Gastrocnemius medialis (tissue), 4 donors: Measurements from ENCODE around the gene CENPT. TPM values are rescaled to one million over a fixed set of nuclear protein-coding genes. Genes with fewer than 3 reads are reported as not detected.

Experiments
- ATAC-seq, 2 donors: fragments of 150-250 bp; one replicate each; pipeline ENCODE4 v1.9.1; 2016
- DNase-seq, 2 donors: peaks; one replicate each; pipeline ENCODE4 v3.0.0-alpha.2; 2019
- H3K27ac ChIP-seq, 4 donors: fragments of 200-600 bp; sonication (generic); 1 replicate in 1 of 4; 2 replicates in 3 of 4; pipeline ENCODE4 v1.5.1; 2016 to 2018; ENCODE audit warnings: mild to moderate bottlenecking in 2 of 4, moderate library complexity in 1 of 4
- H3K27me3 ChIP-seq, 3 donors: fragments of 200-600 bp; sonication (generic) in 2 of 3; 1 replicate in 1 of 3; 2 replicates in 2 of 3; pipeline versions ENCODE4 v1.5.1 to v1.6.0; 2016 to 2019; ENCODE audit warnings: mild to moderate bottlenecking in 1 of 3, moderate library complexity in 1 of 3
- H3K36me3 ChIP-seq, 2 donors: fragments of 200-600 bp; sonication (generic) in 1 of 2; one replicate each; pipeline ENCODE4 v1.5.1; 2017 to 2018
- H3K4me1 ChIP-seq, 2 donors: fragments of 200-600 bp; sonication (generic) in 1 of 2; one replicate each; pipeline ENCODE4 v1.5.1; 2016 to 2017; ENCODE audit warnings: mild to moderate bottlenecking in 2 of 2
- H3K4me3 ChIP-seq, 4 donors: fragments of 200-600 bp; sonication (generic) in 3 of 4; 1 replicate in 1 of 4; 2 replicates in 3 of 4; pipeline ENCODE4 v1.5.1; 2016 to 2019; ENCODE audit warnings: mild to moderate bottlenecking in 2 of 4
- H3K9me3 ChIP-seq, 3 donors: fragments of 200-600 bp; sonication (generic) in 2 of 3; 1 replicate in 1 of 3; 2 replicates in 2 of 3; pipeline ENCODE4 v1.5.1; 2016 to 2019
- CTCF ChIP-seq, 5 experiments: fragments of 450-650 bp in 3 of 5; fragments of 200-600 bp in 2 of 5; sonication (generic) in 2 of 5; IDR thresholded peaks in 4 of 5; conservative IDR thresholded peaks in 1 of 5; 1 replicate in 4 of 5; 2 replicates in 1 of 5; pipeline ENCODE4 v1.5.1; 2016 to 2019; ENCODE audit warnings: antibody characterized with exemption in 5 of 5, mild to moderate bottlenecking in 3 of 5, moderate library complexity in 3 of 5
- POLR2A ChIP-seq, 2 donors: fragments of 450-650 bp; IDR thresholded peaks; one replicate each; pipeline ENCODE4 v1.6.1; 2017; ENCODE audit warnings: antibody characterized with exemption in 2 of 2, mild to moderate bottlenecking in 2 of 2, moderate library complexity in 2 of 2
- in situ Hi-C, 4 donors: fragments of 200-750 bp; cut with MboI; loops; one replicate each; pipeline versions ENCODE4 v1.15.0 to v1.8.0; 2017; ENCODE audit warnings: low sequenced_read_pairs in 4 of 4
- intact Hi-C: fragments of 100-400 bp; cut with DNase I; formaldehyde crosslinking; loops from one replicate; pipeline ENCODE4 v1.15.1; 2023; ENCODE audit warnings: low total_unique reads
- total RNA-seq, 4 donors: library from RNA; depleted of rRNA; stranded (reverse); fragments of >200 nt; gene quantifications; one replicate each; pipeline versions ENCODE4 v1.1.0 to v1.2.3, GENCODE V29; 2016

CENPT gene
- total RNA-seq, 4 donors from 2014 or later = 14.9 to 41.2 (median 20.0) TPM

- Histone ChIP-seq H3K27ac (no peak overlapping the region), H3K4me1 (no peaks in the 10 kb centered on the region), H3K27me3 (no peaks in the 10 kb centered on the region), H3K9me3 (no peaks in the 10 kb centered on the region), H3K36me3 (peaks cover 0 to 31% of the 10 kb centered on the region in 2 donors), H3K4me3 (no peak overlapping the region)
- in situ Hi-C loops (loop anchor here in 2 of 4 donors (10.0 kb wide), 1 partner anchor 100 kb away; no protein-coding TSS in a partner anchor), intact Hi-C loops (no loop called here)
- DNase-seq (no peak), ATAC-seq (no peak)
- TF ChIP-seq CTCF (IDR thresholded peaks at IDR 0.05 in 4 of 5, conservative IDR thresholded peaks at IDR 0.05 in 1 of 5) (no peak), POLR2A (IDR thresholded peaks at IDR 0.05) (no peak)
Measured at GRCh38 chr16:67825119-67825518, 22.4 kb downstream of the CENPT start.

- DNase-seq = no peak
- TF ChIP-seq POLR2A (IDR thresholded peaks at IDR 0.05) = no peak
- TF ChIP-seq CTCF (IDR thresholded peaks at IDR 0.05 in 4 of 5, conservative IDR thresholded peaks at IDR 0.05 in 1 of 5) = no peak
- Histone ChIP-seq H3K27me3 (no peaks in the 10 kb centered on the region), H3K36me3 (peaks cover 0 to 6% of the 10 kb centered on the region in 2 donors), H3K9me3 (no peaks in the 10 kb centered on the region), H3K27ac (no peak overlapping the region), H3K4me1 (no peaks in the 10 kb centered on the region), H3K4me3 (no peak overlapping the region)
- ATAC-seq = no peak
- in situ Hi-C loops = loop anchor here in 3 of 4 donors (10.0 to 25.0 kb wide), 3 partner anchors 102 to 415 kb away; partner anchors contain the start of genes ESRP2 (in 1 of the 3) and PLA2G15 (in 1 of the 3)
- intact Hi-C loops = no loop called here
Measured at GRCh38 chr16:67822511-67822910, 25.0 kb downstream of the CENPT start.

- intact Hi-C loops = no loop called here
- no peak for DNase-seq
- no peaks in the 10 kb centered on the region for H3K4me1 ChIP-seq
- no peak for ATAC-seq
- H3K27me3 ChIP-seq = no peaks in the 10 kb centered on the region
- no peaks in the 10 kb centered on the region for H3K36me3 ChIP-seq
- TF ChIP-seq POLR2A (IDR thresholded peaks at IDR 0.05) (no peak), CTCF (IDR thresholded peaks at IDR 0.05 in 4 of 5, conservative IDR thresholded peaks at IDR 0.05 in 1 of 5) (no peak)
- H3K4me3 ChIP-seq = no peak overlapping the region
- in situ Hi-C loops = loop anchor here in 3 of 4 donors (10.0 to 25.0 kb wide), 3 partner anchors 104 to 417 kb away; partner anchors contain the start of genes ESRP2 (in 1 of the 3) and PLA2G15 (in 1 of the 3)
- no peaks in the 10 kb centered on the region for H3K9me3 ChIP-seq
- H3K27ac ChIP-seq = no peak overlapping the region
Measured at GRCh38 chr16:67820608-67821259, 26.8 kb downstream of the CENPT start.

- intact Hi-C loops = loop anchor here (1.0 kb wide), 1 partner anchor 34 kb away; no protein-coding TSS in a partner anchor
- in situ Hi-C loops = loop anchor here (10.0 to 25.0 kb wide), 4 partner anchors 110 to 423 kb away; partner anchors contain the start of genes ESRP2 (in 1 of the 4) and PLA2G15 (in 1 of the 4)
- Histone ChIP-seq H3K4me3 (no peak overlapping the region), H3K4me1 (no peaks in the 10 kb centered on the region), H3K27ac (no peak overlapping the region), H3K9me3 (no peaks in the 10 kb centered on the region), H3K36me3 (no peaks in the 10 kb centered on the region), H3K27me3 (no peaks in the 10 kb centered on the region)
- no peak for ATAC-seq
- TF ChIP-seq POLR2A (IDR thresholded peaks at IDR 0.05) (no peak), CTCF (IDR thresholded peaks at IDR 0.05 in 4 of 5, conservative IDR thresholded peaks at IDR 0.05 in 1 of 5) (no peak)
- DNase-seq = no peak
Measured at GRCh38 chr16:67814567-67814966, 32.9 kb downstream of the CENPT start.
